CD14-positive monocyte (primary cell): ENCODE data around the gene CARD9. TPM values are rescaled to one million over a fixed set of nuclear protein-coding genes. Genes with fewer than 3 reads are reported as not detected.

Source experiments
- DNase-seq, 3 donors: peaks; one replicate each; pipeline ENCODE4 v3.0.0-alpha.2; 2011 to 2022
- H2AFZ ChIP-seq: 2 replicates; pipeline ENCODE4 v1.6.0; 2012; ENCODE audit warnings: mild to moderate bottlenecking, low read depth, low read length, inconsistent platforms; ENCODE audit not compliant: insufficient read depth, poor library complexity, severe bottlenecking
- H3K27ac ChIP-seq, 2 donors: 1 replicate in 1 of 2; 2 replicates in 1 of 2; pipeline ENCODE4 v1.5.1; 2012 to 2013; ENCODE audit warnings: low read length in 2 of 2, control low read depth in 1 of 2, inconsistent platforms in 1 of 2, low read depth in 1 of 2, mild to moderate bottlenecking in 1 of 2
- H3K27me3 ChIP-seq, 2 donors: one replicate each; pipeline versions ENCODE4 v1.6.0 to v1.6.1; 2011 to 2013; ENCODE audit warnings: low read length in 2 of 2; ENCODE audit not compliant: control insufficient read depth in 2 of 2, insufficient read depth in 2 of 2
- H3K36me3 ChIP-seq, 2 donors: replicated peaks in 1 of 2; 1 replicate in 1 of 2; 2 replicates in 1 of 2; pipeline versions ENCODE4 v1.5.1 to v1.6.1; 2012 to 2013; ENCODE audit warnings: low read length in 2 of 2, control low read depth in 1 of 2, inconsistent platforms in 1 of 2, mild to moderate bottlenecking in 1 of 2; ENCODE audit not compliant: insufficient read depth in 2 of 2, control insufficient read depth in 1 of 2
- H3K4me1 ChIP-seq, 2 donors: 1 replicate in 1 of 2; 2 replicates in 1 of 2; pipeline versions ENCODE4 v1.5.1 to v1.6.1; 2012 to 2013; ENCODE audit warnings: low read length in 2 of 2, control low read depth in 1 of 2, inconsistent platforms in 1 of 2, mild to moderate bottlenecking in 1 of 2, moderate library complexity in 1 of 2; ENCODE audit not compliant: insufficient read depth in 2 of 2, control insufficient read depth in 1 of 2
- H3K4me2 ChIP-seq: replicated peaks from 2 replicates; pipeline ENCODE3; 2012; ENCODE audit warnings: low read length, moderate library complexity, mild to moderate bottlenecking; ENCODE audit not compliant: poor library complexity, severe bottlenecking; ENCODE audit errors: extremely low read depth
- H3K4me3 ChIP-seq, 3 experiments: fragments of 200-600 bp in 1 of 3; sonication (generic) in 1 of 3; replicated peaks in 1 of 3; 1 replicate in 2 of 3; 2 replicates in 1 of 3; pipeline ENCODE4 v1.5.1; 2011 to 2013; ENCODE audit warnings: low read length in 3 of 3, mild to moderate bottlenecking in 3 of 3, control low read depth in 2 of 3, low read depth in 2 of 3, inconsistent platforms in 1 of 3, moderate library complexity in 1 of 3
- H3K79me2 ChIP-seq: 2 replicates; pipeline ENCODE4 v1.6.0; 2012; ENCODE audit warnings: mild to moderate bottlenecking, control low read depth, inconsistent platforms, low read length, moderate library complexity; ENCODE audit not compliant: insufficient read depth
- H3K9ac ChIP-seq: 2 replicates; pipeline ENCODE4 v1.6.0; 2017; ENCODE audit warnings: low read length, mild to moderate bottlenecking; ENCODE audit not compliant: insufficient read depth, poor library complexity, severe bottlenecking
- H3K9me3 ChIP-seq, 2 donors: replicated peaks in 1 of 2; 1 replicate in 1 of 2; 2 replicates in 1 of 2; pipeline versions ENCODE4 v1.5.1 to v1.6.1; 2012 to 2013; ENCODE audit warnings: low read length in 2 of 2, control low read depth in 1 of 2; ENCODE audit not compliant: control insufficient read depth in 1 of 2, insufficient read depth in 1 of 2
- H4K20me1 ChIP-seq: 2 replicates; pipeline ENCODE4 v1.6.0; 2012; ENCODE audit warnings: mild to moderate bottlenecking, low read length, control low read depth, moderate library complexity; ENCODE audit not compliant: insufficient read depth
- H3K27ac Mint-ChIP-seq, 7 donors: one replicate each; pipeline ENCODE4 v1.8.0; 2020; ENCODE audit warnings: mild to moderate bottlenecking in 7 of 7, mixed read lengths in 7 of 7, moderate library complexity in 6 of 7, inconsistent platforms in 2 of 7
- H3K27me3 Mint-ChIP-seq, 3 donors: one replicate each; pipeline ENCODE4 v1.8.0; 2021 to 2022; ENCODE audit warnings: low read depth in 3 of 3, mild to moderate bottlenecking in 3 of 3, mixed read lengths in 3 of 3, moderate library complexity in 3 of 3, inconsistent platforms in 1 of 3
- H3K36me3 Mint-ChIP-seq, 2 donors: one replicate each; pipeline ENCODE4 v1.8.0; 2020; ENCODE audit warnings: mixed read lengths in 2 of 2, inconsistent platforms in 1 of 2, mild to moderate bottlenecking in 1 of 2
- H3K4me1 Mint-ChIP-seq: one replicate; pipeline ENCODE4 v1.8.0; 2020; ENCODE audit warnings: mild to moderate bottlenecking, mixed read lengths
- H3K4me3 Mint-ChIP-seq, 2 donors: one replicate each; pipeline ENCODE4 v1.8.0; 2020; ENCODE audit warnings: mild to moderate bottlenecking in 2 of 2, mixed read lengths in 2 of 2, moderate library complexity in 1 of 2
- H3K9me3 Mint-ChIP-seq, 7 donors: one replicate each; pipeline ENCODE4 v1.8.0; 2020 to 2022; ENCODE audit warnings: mixed read lengths in 7 of 7, mild to moderate bottlenecking in 6 of 7, moderate library complexity in 6 of 7, inconsistent platforms in 2 of 7
- WGBS: methylation state at CpG from one replicate; pipeline ENCODE4 v1.1.5; 2013; ENCODE audit warnings: missing lambda C conversion rate; ENCODE audit not compliant: insufficient coverage; 5-methylcytosine and 5-hydroxymethylcytosine counted together
- intact Hi-C, 2 donors: fragments of 100-400 bp; cut with micrococcal nuclease; formaldehyde crosslinking; loops; one replicate each; pipeline versions ENCODE4 v1.15.0 to v1.15.1; 2023
- polyA plus RNA-seq, 3 donors: library from polyadenylated mRNA; depleted of rRNA in 1 of 3; unstranded in 2 of 3; stranded (reverse) in 1 of 3; fragments of 300-500 nt in 2 of 3; fragments of >200 nt in 1 of 3; fragmentation: Illumina TruSeq in 2 of 3; gene quantifications; 1 replicate in 2 of 3; 2 replicates in 1 of 3; pipeline ENCODE4 v1.2.3, GENCODE V29; 2012 to 2021
- TF ChIP-seq, protein P1 (sequence below): fragments of 200-600 bp; IDR thresholded peaks from one replicate; pipeline ENCODE4 v1.8.0; 2022; ENCODE audit warnings: antibody characterized with exemption, mild to moderate bottlenecking

Gene CARD9
- polyA plus RNA-seq, 3 donors: 34.3 to 108 (median 41.4) TPM

DNA sequence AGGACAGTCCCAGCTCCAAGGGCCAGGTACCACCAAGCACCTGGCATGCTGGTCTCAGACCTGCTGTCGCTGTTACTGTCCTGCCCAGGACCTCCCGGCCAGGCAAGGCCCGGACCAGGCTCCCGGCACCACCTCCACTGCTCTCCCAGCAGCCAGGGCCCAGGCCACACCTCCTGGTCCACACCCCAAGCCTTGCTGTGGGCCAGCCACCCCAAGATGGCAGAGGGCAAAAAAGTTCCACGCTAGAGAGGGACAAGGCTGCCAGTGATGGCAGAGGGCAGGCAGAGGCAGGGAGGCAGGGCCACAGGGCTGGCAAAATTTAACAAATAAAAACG is 11.1 kb downstream of the CARD9 start:
- peaks cover 1 to 2% (median 2%) of the 10 kb centered on the region in 3 donors for H3K27me3 Mint-ChIP-seq
- H3K4me1 ChIP-seq: peaks cover 35 to 42% of the 10 kb centered on the region in 2 donors

DNA sequence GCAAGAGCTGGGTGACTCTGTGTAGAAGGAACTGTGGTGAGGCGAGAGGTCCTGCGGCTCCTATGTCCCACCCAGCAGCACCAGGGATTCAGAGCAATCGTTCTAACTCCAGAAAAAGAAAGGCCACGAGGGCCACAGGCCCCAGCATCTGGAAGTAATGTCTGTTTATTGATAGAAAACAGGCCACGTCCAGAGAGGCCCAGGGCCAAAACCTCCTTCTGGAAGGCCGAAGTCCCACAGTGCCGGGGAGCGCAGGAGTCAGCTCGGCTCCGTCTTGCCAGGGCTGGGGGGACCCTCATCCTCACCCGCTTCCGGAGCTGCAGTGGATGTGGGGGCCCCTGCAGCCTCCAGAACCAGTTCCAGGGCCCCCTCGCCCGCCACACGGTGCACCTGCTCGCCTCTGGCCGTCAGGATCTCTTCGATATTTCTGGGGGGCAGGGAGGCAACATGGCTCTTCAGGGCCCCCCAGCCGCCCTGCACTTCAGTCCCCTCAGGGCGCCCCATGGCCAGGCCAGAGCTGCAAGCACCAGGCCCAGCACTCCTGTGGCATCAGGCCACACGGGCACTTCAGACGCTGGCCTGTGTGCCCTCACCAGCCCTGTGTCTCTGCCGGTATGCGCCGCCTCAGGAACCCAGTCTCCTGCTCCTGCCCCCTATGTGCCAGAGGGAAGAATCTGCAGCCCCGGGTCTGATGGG is 11.6 kb downstream of the CARD9 start:
- H3K27me3 Mint-ChIP-seq: peaks cover 1 to 2% (median 2%) of the 10 kb centered on the region in 3 donors
- Histone ChIP-seq H3K36me3 (peaks cover 4 to 7% of the 10 kb centered on the region in 2 donors), H4K20me1 (peaks cover 12% of the 10 kb centered on the region), H3K79me2 (no peaks in the 10 kb centered on the region), H3K9ac (no peak overlapping the region), H3K27me3 (no peaks in the 10 kb centered on the region), H2AFZ (no peak overlapping the region), H3K4me2 (no peak overlapping the region), H3K9me3 (no peaks in the 10 kb centered on the region), H3K27ac (peak overlapping the region in 1 of 2 donors; percentile 51), H3K4me1 (peaks cover 35 to 41% of the 10 kb centered on the region in 2 donors), H3K4me3 (no peak overlapping the region)
- no peak overlapping the region for H3K4me3 Mint-ChIP-seq
- peaks cover 24% of the 10 kb centered on the region for H3K4me1 Mint-ChIP-seq
- H3K36me3 Mint-ChIP-seq: peaks cover 0 to 5% of the 10 kb centered on the region in 2 donors
- intact Hi-C loops: loop anchor here (5.0 to 10.0 kb wide), 4 partner anchors 40 to 123 kb away; partner anchors contain the start of genes ENTR1 (in 1 of the 2), PMPCA (in 1 of the 2), QSOX2 (in 1 of the 2) and SEC16A (in 1 of the 2)
- TF ChIP-seq, protein P1, sequence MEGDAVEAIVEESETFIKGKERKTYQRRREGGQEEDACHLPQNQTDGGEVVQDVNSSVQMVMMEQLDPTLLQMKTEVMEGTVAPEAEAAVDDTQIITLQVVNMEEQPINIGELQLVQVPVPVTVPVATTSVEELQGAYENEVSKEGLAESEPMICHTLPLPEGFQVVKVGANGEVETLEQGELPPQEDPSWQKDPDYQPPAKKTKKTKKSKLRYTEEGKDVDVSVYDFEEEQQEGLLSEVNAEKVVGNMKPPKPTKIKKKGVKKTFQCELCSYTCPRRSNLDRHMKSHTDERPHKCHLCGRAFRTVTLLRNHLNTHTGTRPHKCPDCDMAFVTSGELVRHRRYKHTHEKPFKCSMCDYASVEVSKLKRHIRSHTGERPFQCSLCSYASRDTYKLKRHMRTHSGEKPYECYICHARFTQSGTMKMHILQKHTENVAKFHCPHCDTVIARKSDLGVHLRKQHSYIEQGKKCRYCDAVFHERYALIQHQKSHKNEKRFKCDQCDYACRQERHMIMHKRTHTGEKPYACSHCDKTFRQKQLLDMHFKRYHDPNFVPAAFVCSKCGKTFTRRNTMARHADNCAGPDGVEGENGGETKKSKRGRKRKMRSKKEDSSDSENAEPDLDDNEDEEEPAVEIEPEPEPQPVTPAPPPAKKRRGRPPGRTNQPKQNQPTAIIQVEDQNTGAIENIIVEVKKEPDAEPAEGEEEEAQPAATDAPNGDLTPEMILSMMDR: no peak
- WGBS: 96% methylated on average over 22 of the region's 26 CpGs
- H3K27ac Mint-ChIP-seq: peak overlapping the region in 2 of 7 donors; percentile 7 to 18
- H3K9me3 Mint-ChIP-seq: peaks cover 0 to 2% (median 0%) of the 10 kb centered on the region in 7 donors
- DNase-seq: no peak

More for the DNA sequence above, 11.1 kb downstream of the CARD9 start:
- intact Hi-C loops: loop anchor here (5.0 to 10.0 kb wide), 4 partner anchors 40 to 122 kb away; partner anchors contain the start of genes ENTR1 (in 1 of the 2), PMPCA (in 1 of the 2), QSOX2 (in 1 of the 2) and SEC16A (in 1 of the 2)
- no peak overlapping the region for H2AFZ ChIP-seq
- no peaks in the 10 kb centered on the region for H3K27me3 ChIP-seq
- Mint-ChIP-seq H3K4me1 (peaks cover 24% of the 10 kb centered on the region), H3K27ac (peak overlapping the region in 2 of 7 donors; percentile 14 to 30), H3K9me3 (peaks cover 0 to 2% (median 0%) of the 10 kb centered on the region in 7 donors), H3K4me3 (no peak overlapping the region), H3K36me3 (peaks cover 0 to 7% of the 10 kb centered on the region in 2 donors)
- peak overlapping the region; percentile 26 to 51 for H3K27ac ChIP-seq
- peaks cover 12% of the 10 kb centered on the region for H4K20me1 ChIP-seq
- no peak overlapping the region for H3K4me3 ChIP-seq
- no peak overlapping the region for H3K9ac ChIP-seq
- peaks cover 9 to 12% of the 10 kb centered on the region in 2 donors for H3K36me3 ChIP-seq
- H3K9me3 ChIP-seq: no peaks in the 10 kb centered on the region
- no peak for DNase-seq
- 94% methylated on average over 5 of the region's 6 CpGs for WGBS
- TF ChIP-seq, protein P1: no peak
- no peak overlapping the region for H3K4me2 ChIP-seq
- no peaks in the 10 kb centered on the region for H3K79me2 ChIP-seq
